WTC11 (cell line): Measurements from ENCODE around the gene LIX1L. TPM values are rescaled to one million over a fixed set of nuclear protein-coding genes. Genes with fewer than 3 reads are reported as not detected.

Experiments used
- ATAC-seq: fragments of 200-7000 bp; cut with Tn5 transposase; 2 replicates; pipeline ENCODE4 v1.10.0; 2021; ENCODE audit warnings: mild to moderate bottlenecking, moderate library complexity
- CTCF ChIA-PET: fragments of 300-600 bp; sonication (Branson Sonifier 250); formaldehyde crosslinking; loops from one replicate; lab custom pipeline; 2021; ENCODE audit warnings: antibody characterized with exemption; lab: Charles Lee
- POLR2A ChIA-PET: fragments of 350-600 bp; sonication (Branson Sonifier 250); formaldehyde crosslinking; loops from one replicate; lab custom pipeline; 2021; ENCODE audit warnings: antibody characterized with exemption; lab: Charles Lee
- DNase-seq: peaks from one replicate; pipeline ENCODE4 v3.0.0; 2021; ENCODE audit warnings: low spot score
- H3K27ac Mint-ChIP-seq: 2 replicates; pipeline ENCODE4 v1.8.0; 2021; ENCODE audit warnings: mixed read lengths
- H3K27me3 Mint-ChIP-seq: 2 replicates; pipeline ENCODE4 v1.8.0; 2021; ENCODE audit warnings: low read depth, mild to moderate bottlenecking, moderate library complexity, mixed read lengths
- H3K36me3 Mint-ChIP-seq: 2 replicates; pipeline ENCODE4 v1.8.0; 2021; ENCODE audit warnings: mixed read lengths
- H3K4me1 Mint-ChIP-seq: 2 replicates; pipeline ENCODE4 v1.8.0; 2022; ENCODE audit warnings: mixed read lengths
- H3K4me3 Mint-ChIP-seq: 2 replicates; pipeline ENCODE4 v1.8.0; 2021; ENCODE audit warnings: mild to moderate bottlenecking, moderate library complexity, mixed read lengths
- H3K9me3 Mint-ChIP-seq: 2 replicates; pipeline ENCODE4 v1.8.0; 2021; ENCODE audit warnings: mixed read lengths
- CTCF ChIP-seq: fragments of 200-600 bp; IDR thresholded peaks from 2 replicates; pipeline ENCODE4 v1.8.0; 2022; ENCODE audit warnings: antibody characterized with exemption
- ETV6 ChIP-seq: sonication (generic); formaldehyde crosslinking; IDR thresholded peaks from 2 replicates; pipeline ENCODE4 v1.8.1; 2022; ENCODE audit warnings: mild to moderate bottlenecking, missing genetic modification reagents
- FOXP1 ChIP-seq: sonication (generic); formaldehyde crosslinking; IDR thresholded peaks from 2 replicates; pipeline ENCODE4 v1.8.0; 2022; ENCODE audit warnings: missing genetic modification reagents, mild to moderate bottlenecking, moderate library complexity, borderline replicate concordance
- HMGA2 ChIP-seq: fragments of 250-450 bp; sonication (Bioruptor Pico); IDR thresholded peaks from 2 replicates; pipeline ENCODE4 v1.4.0; 2021; ENCODE audit warnings: mild to moderate bottlenecking, moderate library complexity
- IRF1 ChIP-seq: sonication (generic); formaldehyde crosslinking; IDR thresholded peaks from 2 replicates; pipeline ENCODE4 v1.8.0; 2023; ENCODE audit warnings: missing genetic modification reagents
- MXD4 ChIP-seq: fragments of 250-450 bp; sonication (Bioruptor Pico); IDR thresholded peaks from 2 replicates; pipeline ENCODE4 v1.8.0; 2021; ENCODE audit warnings: mild to moderate bottlenecking, moderate library complexity, borderline replicate concordance
- NFE2L1 ChIP-seq: sonication (generic); formaldehyde crosslinking; IDR thresholded peaks from 2 replicates; pipeline ENCODE4 v1.8.1; 2023; ENCODE audit warnings: missing genetic modification reagents
- SP1 ChIP-seq: sonication (generic); formaldehyde crosslinking; conservative IDR thresholded peaks from 2 replicates; pipeline ENCODE4 v1.8.1; 2022; ENCODE audit warnings: missing genetic modification reagents
- ZNF121 ChIP-seq: sonication (generic); formaldehyde crosslinking; IDR thresholded peaks from 2 replicates; pipeline ENCODE4 v1.8.0; 2023; ENCODE audit warnings: missing genetic modification reagents
- total RNA-seq: library from RNA; stranded (reverse); gene quantifications from 3 replicates; pipeline ENCODE4 v1.2.3, GENCODE V29; 2021
- TF ChIP-seq, protein P1 (sequence below): sonication (generic); formaldehyde crosslinking; IDR thresholded peaks from 2 replicates; pipeline ENCODE4 v1.8.0; 2023; ENCODE audit warnings: mild to moderate bottlenecking, missing genetic modification reagents
- TF ChIP-seq, protein P2 (sequence below): sonication (generic); formaldehyde crosslinking; IDR thresholded peaks from 2 replicates; pipeline ENCODE4 v1.8.1; 2023; ENCODE audit warnings: mild to moderate bottlenecking, moderate library complexity, missing genetic modification reagents
- TF ChIP-seq, protein P3 (sequence below): sonication (generic); formaldehyde crosslinking; IDR thresholded peaks from 2 replicates; pipeline ENCODE4 v1.8.0; 2022; ENCODE audit warnings: mild to moderate bottlenecking, missing genetic modification reagents

LIX1L gene
- total RNA-seq, 1 experiment from 2014 or later: 3.0 TPM

DNA sequence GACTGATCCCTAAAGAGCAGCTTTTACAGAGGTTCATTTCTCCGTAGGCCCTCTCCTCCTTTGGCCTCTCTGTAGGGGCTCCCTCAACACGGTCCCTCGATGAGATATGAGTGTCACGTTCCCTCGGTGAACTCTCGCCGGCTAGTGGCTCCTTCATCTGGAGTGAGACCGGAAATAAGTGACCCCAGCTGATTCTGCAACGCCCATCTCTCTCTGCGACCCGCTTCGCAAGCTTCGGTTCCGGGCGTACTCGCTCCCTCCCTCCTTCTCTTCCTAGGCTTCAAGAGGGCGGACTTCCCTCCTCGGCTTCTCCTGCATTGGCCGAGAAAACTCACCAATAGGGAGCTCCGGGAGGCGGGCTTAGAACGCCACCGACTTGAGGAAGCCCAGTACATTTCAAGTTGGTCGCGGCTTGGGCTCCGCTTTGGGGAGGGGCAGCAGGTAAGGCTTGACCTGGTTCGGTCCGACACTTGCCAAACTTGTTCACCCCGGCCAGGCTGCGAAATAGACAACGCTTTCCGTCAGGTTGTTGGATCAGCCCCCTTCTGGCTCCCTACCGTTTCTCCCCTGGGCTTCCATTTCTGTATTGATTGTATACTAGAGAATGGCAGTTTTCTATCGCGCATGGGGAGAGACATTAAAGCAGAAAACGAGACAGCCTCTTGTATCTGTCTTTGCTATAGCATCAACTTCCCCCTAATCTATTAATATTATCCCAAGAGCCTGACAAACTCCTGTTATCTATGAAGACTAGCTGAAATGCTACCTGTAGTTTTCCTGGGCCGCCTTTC, 6.7 kb upstream of the LIX1L start, which contains the start of the genes ANKRD34A and POLR3GL (continued):
- TF ChIP-seq ETV6: 0 out of 2 replicates have a peak, but pooled peaks have one; percentile 5
- TF ChIP-seq SP1 (CRISPR knock-in tag): peak; percentile 25
- TF ChIP-seq, all 79 proteins: peak for 4

- H3K4me3 Mint-ChIP-seq: peak overlapping the region; percentile 91
- H3K9me3 Mint-ChIP-seq: peaks cover 12% of the 10 kb centered on the region
- no peak overlapping the region for H3K27ac Mint-ChIP-seq
- ChIA-PET CTCF (interaction anchor here (1.0 to 5.2 kb wide), 13 partner anchors 15 to 118 kb away, joined by 3 to 51 read pairs (median 6); partner anchors contain the start of genes ITGA10, NUDT17, PEX11B and PIAS3), POLR2A (interaction anchor here (0.7 to 2.1 kb wide), 5 partner anchors 14 to 88 kb away, joined by 3 to 17 read pairs (median 7); partner anchors contain the start of gene RBM8A)
- ATAC-seq (no peak), DNase-seq (no peak)
- peaks cover 76% of the 10 kb centered on the region for H3K27me3 Mint-ChIP-seq
- peaks cover 39% of the 10 kb centered on the region for H3K4me1 Mint-ChIP-seq
- TF ChIP-seq, protein P1, sequence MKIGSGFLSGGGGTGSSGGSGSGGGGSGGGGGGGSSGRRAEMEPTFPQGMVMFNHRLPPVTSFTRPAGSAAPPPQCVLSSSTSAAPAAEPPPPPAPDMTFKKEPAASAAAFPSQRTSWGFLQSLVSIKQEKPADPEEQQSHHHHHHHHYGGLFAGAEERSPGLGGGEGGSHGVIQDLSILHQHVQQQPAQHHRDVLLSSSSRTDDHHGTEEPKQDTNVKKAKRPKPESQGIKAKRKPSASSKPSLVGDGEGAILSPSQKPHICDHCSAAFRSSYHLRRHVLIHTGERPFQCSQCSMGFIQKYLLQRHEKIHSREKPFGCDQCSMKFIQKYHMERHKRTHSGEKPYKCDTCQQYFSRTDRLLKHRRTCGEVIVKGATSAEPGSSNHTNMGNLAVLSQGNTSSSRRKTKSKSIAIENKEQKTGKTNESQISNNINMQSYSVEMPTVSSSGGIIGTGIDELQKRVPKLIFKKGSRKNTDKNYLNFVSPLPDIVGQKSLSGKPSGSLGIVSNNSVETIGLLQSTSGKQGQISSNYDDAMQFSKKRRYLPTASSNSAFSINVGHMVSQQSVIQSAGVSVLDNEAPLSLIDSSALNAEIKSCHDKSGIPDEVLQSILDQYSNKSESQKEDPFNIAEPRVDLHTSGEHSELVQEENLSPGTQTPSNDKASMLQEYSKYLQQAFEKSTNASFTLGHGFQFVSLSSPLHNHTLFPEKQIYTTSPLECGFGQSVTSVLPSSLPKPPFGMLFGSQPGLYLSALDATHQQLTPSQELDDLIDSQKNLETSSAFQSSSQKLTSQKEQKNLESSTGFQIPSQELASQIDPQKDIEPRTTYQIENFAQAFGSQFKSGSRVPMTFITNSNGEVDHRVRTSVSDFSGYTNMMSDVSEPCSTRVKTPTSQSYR (CRISPR knock-in tag): no peak
- H3K36me3 Mint-ChIP-seq: peaks cover 4% of the 10 kb centered on the region; the same call in 1 of the 2 replicates
Measured at GRCh38 chr1:145963265-145964019, 5.6 kb upstream of the LIX1L start.

- DNase-seq: peak; percentile 24
- peaks cover 1% of the 10 kb centered on the region; the same call in 1 of the 2 replicates for H3K36me3 Mint-ChIP-seq
- no peak overlapping the region for H3K27ac Mint-ChIP-seq
- peaks cover 6% of the 10 kb centered on the region for H3K9me3 Mint-ChIP-seq
- CTCF ChIA-PET: interaction anchor here (1.0 to 5.2 kb wide), 3 partner anchors 16 to 70 kb away, joined by 3 to 51 read pairs (median 3); partner anchors contain the start of gene PEX11B
- ATAC-seq: no peak
- peaks cover 44% of the 10 kb centered on the region for H3K4me1 Mint-ChIP-seq
- TF ChIP-seq FOXP1 (CRISPR knock-in tag) (no peak), CTCF (no peak), ZNF121 (CRISPR knock-in tag) (peak; percentile 72)
- peaks cover 77% of the 10 kb centered on the region for H3K27me3 Mint-ChIP-seq
- peak overlapping the region; percentile 96 for H3K4me3 Mint-ChIP-seq
- POLR2A ChIA-PET: no interaction called here
Measured at GRCh38 chr1:145962157-145963102, 4.6 kb upstream of the LIX1L start.

DNA sequence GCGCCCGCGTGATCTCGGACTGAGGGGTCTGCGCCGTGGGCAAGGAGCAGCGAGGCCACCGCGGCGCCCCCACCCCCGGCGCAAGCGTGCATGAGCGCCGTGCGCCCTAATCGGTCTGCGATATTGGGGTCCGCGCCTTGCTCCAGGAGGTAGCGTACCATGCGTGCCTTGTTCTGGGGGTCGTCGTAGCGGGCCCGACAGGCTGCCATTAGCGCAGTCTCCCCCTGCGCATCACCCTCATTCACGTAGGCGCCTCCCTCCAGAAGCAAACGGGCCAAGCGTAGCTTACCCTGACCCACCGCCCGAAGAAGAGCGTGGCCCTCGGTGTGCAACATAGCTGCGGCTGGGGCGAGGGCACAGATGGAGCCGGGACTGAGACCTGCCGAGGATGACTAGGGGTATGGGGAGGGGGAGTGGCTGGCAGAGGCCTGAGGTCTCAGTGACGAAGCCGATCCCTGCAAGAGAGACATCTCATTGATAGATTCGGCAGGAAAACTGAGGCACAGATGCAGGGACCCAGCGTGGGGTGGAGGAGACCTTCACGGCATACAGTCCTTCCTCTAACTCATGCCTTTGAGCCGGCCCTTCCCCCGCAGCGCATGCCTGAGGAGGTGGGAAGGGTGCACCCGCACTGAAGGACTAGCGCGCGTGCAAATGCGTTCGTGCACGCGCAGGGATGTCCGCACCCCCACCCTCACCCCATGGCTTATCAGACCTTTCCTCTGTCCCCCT, 3.8 kb upstream of the LIX1L start:
- Mint-ChIP-seq H3K36me3 (no peaks in the 10 kb centered on the region), H3K27me3 (peaks cover 83% of the 10 kb centered on the region), H3K27ac (no peak overlapping the region), H3K4me1 (peaks cover 51% of the 10 kb centered on the region), H3K9me3 (no peaks in the 10 kb centered on the region), H3K4me3 (peak overlapping the region; percentile 96)
- POLR2A ChIA-PET: no interaction called here
- CTCF ChIA-PET: interaction anchor here (1.0 kb wide), 1 partner anchor 69 kb away, joined by 3 read pairs; no protein-coding TSS in a partner anchor
- DNase-seq (peak; percentile 43), ATAC-seq (no peak)
- no peak for TF ChIP-seq MXD4 (CRISPR knock-in tag)
- TF ChIP-seq IRF1 (CRISPR knock-in tag): 0 out of 2 replicates have a peak, but pooled peaks have one; percentile 50
- TF ChIP-seq NFE2L1 (CRISPR knock-in tag): peak; percentile 63; the same call in 1 of the 2 replicates
- TF ChIP-seq, protein P2, sequence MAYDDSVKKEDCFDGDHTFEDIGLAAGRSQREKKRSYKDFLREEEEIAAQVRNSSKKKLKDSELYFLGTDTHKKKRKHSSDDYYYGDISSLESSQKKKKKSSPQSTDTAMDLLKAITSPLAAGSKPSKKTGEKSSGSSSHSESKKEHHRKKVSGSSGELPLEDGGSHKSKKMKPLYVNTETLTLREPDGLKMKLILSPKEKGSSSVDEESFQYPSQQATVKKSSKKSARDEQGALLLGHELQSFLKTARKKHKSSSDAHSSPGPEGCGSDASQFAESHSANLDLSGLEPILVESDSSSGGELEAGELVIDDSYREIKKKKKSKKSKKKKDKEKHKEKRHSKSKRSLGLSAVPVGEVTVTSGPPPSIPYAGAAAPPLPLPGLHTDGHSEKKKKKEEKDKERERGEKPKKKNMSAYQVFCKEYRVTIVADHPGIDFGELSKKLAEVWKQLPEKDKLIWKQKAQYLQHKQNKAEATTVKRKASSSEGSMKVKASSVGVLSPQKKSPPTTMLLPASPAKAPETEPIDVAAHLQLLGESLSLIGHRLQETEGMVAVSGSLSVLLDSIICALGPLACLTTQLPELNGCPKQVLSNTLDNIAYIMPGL (CRISPR knock-in tag): 0 out of 2 replicates have a peak, but pooled peaks have one; percentile 43
- TF ChIP-seq, protein P3, sequence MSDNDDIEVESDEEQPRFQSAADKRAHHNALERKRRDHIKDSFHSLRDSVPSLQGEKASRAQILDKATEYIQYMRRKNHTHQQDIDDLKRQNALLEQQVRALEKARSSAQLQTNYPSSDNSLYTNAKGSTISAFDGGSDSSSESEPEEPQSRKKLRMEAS (CRISPR knock-in tag): peak; percentile 69; the same call in 1 of the 2 replicates
- TF ChIP-seq ZNF121 (CRISPR knock-in tag): 0 out of 2 replicates have a peak, but pooled peaks have one; percentile 47
- TF ChIP-seq HMGA2: no peak
